HK-2 (cell line): ENCODE data around the gene EVPLL.
"Not testable (repeated sequence)": the region's sequence is repeated elsewhere in the genome, so short reads cannot be mapped to it uniquely, and the experiment has no call there.

Source experiments
- DNase-seq: peaks from one replicate; pipeline ENCODE4 v3.0.0-alpha.2; 2018; ENCODE audit not compliant: unreplicated experiment

The EVPLL gene

GRCh38 chr17:18379246-18380146, 1.9 kb downstream of the EVPLL start:
- DNase-seq = no peak

DNA sequence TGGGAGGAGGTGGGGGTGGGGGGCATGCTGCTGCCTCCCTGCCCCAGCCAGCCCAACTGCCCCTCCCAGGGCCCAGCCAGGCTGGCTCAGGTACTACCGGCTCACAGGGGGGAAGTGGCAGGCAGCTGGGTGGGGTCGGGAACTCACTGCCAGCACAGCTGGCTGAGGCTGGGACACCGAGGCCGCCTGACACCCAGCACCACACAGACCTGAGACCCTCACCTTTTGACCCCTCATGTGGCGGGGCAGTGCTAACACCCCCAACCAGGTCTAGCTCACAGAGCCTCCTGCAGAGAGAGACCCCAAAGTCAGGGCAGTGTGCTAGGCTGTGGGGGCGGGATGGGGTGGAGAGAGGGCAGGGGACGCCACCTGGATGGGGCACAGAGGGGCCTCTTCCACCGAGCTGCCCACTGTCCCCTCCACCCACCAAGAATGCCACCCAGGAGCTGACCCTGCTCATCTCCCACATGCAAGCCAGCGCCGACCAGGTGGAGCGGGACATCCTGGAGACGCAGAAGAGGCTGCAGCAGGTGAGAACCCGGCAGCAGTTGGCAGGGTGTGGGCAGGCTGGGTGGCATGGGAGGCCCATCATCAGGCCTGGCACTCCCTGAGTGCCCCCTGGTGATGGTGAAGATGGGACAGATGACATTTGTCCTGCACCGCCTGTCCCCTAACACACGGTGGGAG, 3.0 kb downstream of the EVPLL start:
- DNase-seq = no peak

DNA sequence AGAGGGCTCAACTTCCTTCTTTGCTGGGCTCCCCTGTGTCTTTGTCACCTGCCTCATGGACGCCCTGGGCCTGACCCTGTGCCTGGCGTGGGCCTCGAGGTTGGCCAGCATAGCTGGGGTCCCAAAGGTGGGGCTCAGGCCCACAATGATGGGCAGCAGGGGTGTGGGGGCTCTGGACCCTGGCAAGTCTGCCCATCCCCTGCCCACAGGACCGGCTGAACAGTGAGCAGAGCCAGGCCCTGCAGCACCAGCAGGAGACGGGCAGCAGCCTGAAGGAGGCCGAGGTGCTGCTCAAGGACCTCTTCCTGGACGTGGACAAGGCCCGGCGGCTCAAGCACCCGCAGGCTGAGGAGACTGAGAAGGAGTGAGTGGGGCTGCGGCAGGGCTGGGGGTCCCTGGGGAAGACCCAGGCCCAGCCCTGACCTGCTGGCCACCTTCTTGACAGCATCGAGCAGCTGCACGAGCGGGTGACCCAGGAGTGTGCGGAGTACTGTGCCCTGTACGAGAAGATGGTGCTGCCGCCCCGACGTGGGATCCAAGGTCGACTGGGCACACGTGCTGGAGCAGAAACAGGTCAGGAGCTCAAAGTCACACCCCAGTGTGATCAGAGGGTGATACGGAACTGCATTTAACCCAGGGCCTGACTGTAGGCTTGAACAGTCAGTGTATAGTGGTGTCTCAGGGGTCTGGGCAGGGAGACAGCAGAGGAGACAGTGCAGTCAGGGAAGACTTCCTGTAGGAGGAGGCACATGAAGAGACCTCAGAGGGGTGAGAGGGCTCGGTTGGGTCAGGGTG, 3.8 kb downstream of the EVPLL start:
- no peak for DNase-seq

DNA sequence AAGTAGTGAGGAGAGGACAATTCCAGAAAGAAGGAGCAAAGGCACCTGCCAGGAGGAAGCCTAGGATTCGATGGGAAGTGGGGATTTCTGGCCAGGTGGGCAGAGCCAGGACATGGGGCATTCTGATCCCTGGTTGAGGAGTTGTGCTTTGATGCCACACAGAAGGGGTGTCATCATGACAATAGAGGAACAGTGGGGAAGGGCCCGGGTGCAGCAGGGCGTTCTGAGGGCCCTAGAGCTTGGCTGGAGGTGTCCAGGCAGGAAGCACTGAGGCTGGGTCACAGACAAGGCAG, 4.3 kb downstream of the EVPLL start:
- DNase-seq = no peak

DNA sequence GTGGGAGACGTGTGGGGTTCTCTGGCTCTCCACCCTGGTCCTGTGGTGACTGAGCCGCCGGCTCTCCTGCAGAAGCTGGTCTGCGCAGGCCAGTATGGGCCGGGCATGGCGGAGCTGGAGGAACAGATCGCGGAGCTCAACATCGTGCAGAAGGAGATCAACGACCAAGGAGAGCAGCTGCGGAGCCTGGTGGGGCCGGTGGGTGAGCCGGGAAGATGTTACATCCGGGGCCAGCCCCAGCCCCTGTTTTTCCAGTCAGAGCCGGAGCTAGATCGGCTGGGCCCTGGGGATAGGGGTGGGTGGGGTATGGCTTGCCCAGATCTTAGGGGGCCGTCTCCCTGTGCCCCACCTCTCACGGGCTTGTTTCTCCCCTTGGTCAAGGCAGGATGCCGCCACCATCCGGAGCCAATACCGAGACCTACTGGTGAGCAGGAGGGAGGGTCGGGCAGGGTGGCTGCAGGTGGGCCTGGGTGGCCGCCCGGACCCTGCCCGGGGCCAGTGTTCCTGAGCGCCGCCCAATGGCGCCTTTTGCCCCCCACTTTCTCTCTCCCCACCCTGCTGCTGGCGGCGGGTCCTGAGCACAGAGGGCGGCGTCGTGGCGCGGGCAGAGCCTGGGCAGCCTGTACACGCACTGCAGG, 5.0 kb downstream of the EVPLL start:
- no peak for DNase-seq

DNA sequence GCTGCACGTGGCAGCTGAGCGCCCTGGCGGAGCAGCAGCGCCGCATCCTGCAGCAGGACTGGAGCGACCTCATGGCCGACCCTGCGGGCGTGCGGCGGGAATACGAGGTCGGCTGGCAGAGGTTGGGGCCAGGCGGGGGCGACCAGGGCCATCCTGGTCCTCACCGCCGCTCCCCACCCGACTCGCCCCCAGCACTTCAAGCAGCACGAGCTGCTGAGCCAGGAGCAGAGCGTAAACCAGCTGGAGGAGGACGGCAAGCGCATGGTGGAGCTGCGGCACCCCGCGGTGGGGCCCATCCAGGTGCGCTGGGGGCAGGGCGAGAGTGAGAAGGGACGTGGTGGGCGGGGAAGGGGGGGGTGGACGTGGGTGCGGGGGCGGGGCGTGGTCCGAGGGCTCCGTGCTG, 5.5 kb downstream of the EVPLL start:
- not testable (repeated sequence) for DNase-seq

DNA sequence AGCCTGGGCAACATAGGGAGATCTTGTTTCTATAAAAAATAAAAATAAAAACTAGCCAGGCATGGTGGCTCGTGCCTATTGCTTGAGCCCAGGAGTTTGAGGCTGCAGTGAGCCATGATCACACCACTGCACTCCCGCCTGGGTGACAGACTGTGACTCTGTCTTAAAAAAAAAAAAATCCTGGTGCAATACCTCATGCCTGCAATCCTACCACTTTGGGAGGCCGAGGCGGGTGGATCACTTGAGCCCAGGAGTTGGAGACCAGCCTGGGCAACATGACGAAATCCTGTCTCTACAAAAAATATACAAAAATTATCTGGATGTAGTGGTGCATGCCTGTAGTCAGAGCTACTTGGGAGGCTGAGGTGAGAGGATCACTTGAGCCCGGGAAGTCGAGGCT, 6.7 kb downstream of the EVPLL start:
- DNase-seq = not testable (repeated sequence)

DNA sequence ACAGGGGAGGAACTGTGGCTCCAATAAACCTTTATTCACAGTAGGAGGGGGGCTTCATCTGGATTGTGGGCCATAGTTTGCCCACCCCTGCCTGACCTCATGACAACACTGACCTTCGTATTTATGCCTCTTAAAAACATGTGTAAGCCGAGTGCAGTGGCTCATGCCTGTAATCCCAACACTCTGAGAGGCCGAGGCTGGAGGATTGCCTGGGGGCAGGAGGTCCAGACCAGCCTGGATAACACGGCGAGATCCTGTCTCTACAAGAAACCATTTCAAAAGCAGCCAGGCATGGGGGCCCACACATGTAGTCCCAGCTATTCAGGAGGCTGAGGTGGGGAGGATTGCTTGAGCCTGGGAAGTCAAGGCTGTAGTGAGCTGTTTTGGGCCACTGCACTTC, 10.0 kb downstream of the EVPLL start:
- DNase-seq = not testable (repeated sequence)

GRCh38 chr17:18388266-18388665, 10.7 kb downstream of the EVPLL start:
- DNase-seq = not testable (repeated sequence)

GRCh38 chr17:18388728-18389127, 11.2 kb downstream of the EVPLL start:
- DNase-seq = not testable (repeated sequence)

GRCh38 chr17:18401872-18402590, 24.5 kb downstream of the EVPLL start:
- DNase-seq = not testable (repeated sequence)

GRCh38 chr17:18403166-18403565, 25.6 kb downstream of the EVPLL start:
- not testable (repeated sequence) for DNase-seq

GRCh38 chr17:18403604-18404003, 26.0 kb downstream of the EVPLL start:
- not testable (repeated sequence) for DNase-seq

DNA sequence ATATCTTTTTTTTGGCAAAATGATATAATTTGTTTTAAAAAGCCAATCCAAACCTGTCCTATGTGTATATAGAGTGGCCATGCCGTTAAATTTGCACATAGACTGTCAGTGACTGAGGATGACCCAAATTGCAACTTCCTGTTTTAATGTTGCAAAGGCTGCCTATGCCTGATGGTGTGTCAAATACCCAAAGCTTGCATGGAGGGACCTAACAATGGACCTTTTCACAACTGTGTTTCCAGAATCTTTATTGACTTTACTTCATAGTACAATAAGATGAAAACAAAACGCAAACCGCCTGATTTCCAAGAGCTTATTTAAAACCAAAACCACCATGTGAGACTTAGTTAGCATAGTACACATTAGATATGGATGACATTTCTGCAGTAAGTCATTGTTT, 31.3 kb downstream of the EVPLL start:
- not testable (repeated sequence) for DNase-seq

DNA sequence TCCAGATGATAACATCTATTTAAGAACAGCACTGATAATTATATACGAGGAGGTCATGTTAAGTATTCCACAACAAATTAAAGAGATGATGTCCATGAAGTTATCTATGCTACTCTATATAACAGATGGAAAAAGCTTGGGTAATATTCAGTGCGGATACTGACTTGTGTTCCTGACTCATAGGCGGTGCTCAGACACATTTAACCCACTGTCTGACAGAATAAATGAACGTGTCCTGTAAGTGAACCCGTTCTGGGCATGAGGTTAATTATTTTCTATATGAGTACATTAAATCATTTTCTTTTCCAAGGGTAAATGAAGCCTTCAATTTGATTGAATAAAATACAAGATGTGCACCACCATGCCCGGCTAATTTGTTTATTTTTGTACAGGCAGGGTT, 31.7 kb downstream of the EVPLL start:
- DNase-seq = not testable (repeated sequence)

- DNase-seq = peak; percentile 14
Measured at GRCh38 chr17:18410736-18411135, 33.2 kb downstream of the EVPLL start.

GRCh38 chr17:18411377-18411864, 33.8 kb downstream of the EVPLL start:
- DNase-seq = peak; percentile 41

DNA sequence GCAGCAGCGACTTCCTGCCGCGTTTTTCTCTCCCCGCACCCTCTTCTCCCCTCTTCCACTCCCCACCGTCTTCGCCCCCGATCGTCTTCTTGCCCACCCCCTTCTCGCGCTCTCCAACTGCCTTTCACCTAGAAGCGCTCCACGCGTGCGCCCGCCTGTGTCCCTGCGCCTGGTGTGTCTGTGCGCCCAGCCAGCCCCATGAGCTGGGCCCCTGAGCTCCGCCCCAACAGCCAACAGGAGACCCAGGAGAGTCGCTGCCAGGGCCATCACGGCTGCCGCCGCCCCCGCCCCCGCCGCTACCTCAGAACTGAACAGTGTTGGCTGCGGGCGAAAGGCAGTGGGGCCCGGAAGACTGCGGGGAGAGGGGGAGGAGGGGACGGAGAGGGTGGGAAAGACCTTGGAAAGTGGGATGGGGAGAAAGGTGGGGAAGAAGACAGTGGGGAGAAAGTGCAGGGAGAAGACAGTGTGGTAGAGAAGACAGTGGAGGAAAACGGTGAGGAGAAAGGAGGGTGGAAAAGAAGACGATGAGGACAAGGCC, 34.5 kb downstream of the EVPLL start:
- DNase-seq = not testable (repeated sequence)

- not testable (repeated sequence) for DNase-seq
Measured at GRCh38 chr17:18421521-18421920, 43.9 kb downstream of the EVPLL start.

DNA sequence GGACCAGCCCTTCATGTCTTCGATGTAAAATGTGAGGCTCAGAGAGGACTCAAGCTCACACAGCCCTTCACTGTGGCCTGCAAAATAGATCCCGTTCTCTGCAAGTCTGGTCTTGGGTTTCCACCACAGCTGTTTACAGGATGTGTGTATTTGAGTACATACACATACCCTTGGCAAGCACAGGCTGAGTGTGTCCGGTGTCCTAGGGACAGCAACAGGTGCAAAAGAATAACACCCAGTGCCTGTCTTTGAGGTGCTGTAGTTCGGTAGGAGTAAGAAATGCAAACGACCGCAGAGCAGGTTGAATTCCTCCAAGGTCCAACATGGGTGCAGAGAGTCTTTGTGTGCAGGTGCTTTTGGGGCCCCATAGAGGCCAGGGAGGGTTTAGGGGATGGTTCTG, 44.9 kb downstream of the EVPLL start:
- DNase-seq = not testable (repeated sequence)

DNA sequence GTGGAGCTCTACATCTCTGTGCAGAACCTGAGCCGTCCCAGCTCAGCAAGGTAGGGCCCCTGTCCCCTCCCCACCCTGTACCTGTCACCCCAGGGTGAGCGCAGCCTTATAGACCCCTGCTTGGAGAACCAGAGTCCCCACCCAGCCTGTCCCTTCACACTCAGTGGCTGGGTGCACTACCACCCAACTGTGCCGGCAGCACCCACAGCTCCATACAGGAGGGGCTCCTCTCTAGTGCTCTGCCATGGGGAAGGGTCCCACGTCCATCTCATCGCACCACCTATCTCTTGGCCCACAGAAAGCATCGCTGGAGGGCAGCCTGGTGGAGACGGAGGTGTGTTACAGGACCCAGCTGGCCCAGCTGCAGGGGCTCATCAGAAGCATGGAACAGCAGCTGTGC, 45.4 kb downstream of the EVPLL start:
- DNase-seq = not testable (repeated sequence)
